H1 (cell line): ENCODE results near the gene RARRES2. TPM values are rescaled to one million over a fixed set of nuclear protein-coding genes. Genes with fewer than 3 reads are reported as not detected.

ENCODE experiments used
- CTCF ChIA-PET: fragments of 300-600 bp; sonication (Branson Sonifier 250); formaldehyde crosslinking; loops from one replicate; lab custom pipeline; 2021; ENCODE audit not compliant: partially characterized antibody; lab: Charles Lee
- POLR2A ChIA-PET: fragments of 300-600 bp; sonication (Branson Sonifier 250); formaldehyde crosslinking; loops from one replicate; lab custom pipeline; 2021; ENCODE audit warnings: inconsistent platforms; ENCODE audit not compliant: partially characterized antibody; lab: Charles Lee
- DNase-seq, 2 experiments: peaks; one replicate each; pipeline versions ENCODE4 v3.0.0 to v3.0.0-alpha.2; 2010 to 2022; ENCODE audit warnings: low spot score in 2 of 2, low read depth in 1 of 2, mixed read lengths in 1 of 2
- FAIRE-seq: peaks from 2 replicates; lab custom pipeline; 2011; peaks lifted over from hg19 to GRCh38; lab: Jason Lieb, UNC
- H2AFZ ChIP-seq: 2 replicates; pipeline ENCODE4 v1.8.1; 2012; ENCODE audit warnings: low read length, inconsistent platforms
- H2AK5ac ChIP-seq: 2 replicates; pipeline ENCODE4 v1.6.1; 2013; ENCODE audit warnings: low read depth, low read length
- H2BK120ac ChIP-seq: replicated peaks from 2 replicates; pipeline ENCODE3; 2013; ENCODE audit warnings: low read depth, low read length, inconsistent platforms
- H2BK12ac ChIP-seq: 2 replicates; pipeline ENCODE4 v1.6.1; 2013; ENCODE audit warnings: low read depth, low read length
- H2BK15ac ChIP-seq: 2 replicates; pipeline ENCODE4 v1.6.1; 2013; ENCODE audit warnings: low read length
- H2BK20ac ChIP-seq: 2 replicates; pipeline ENCODE4 v1.6.1; 2013; ENCODE audit warnings: low read length
- H2BK5ac ChIP-seq: 2 replicates; pipeline ENCODE4 v1.6.1; 2013; ENCODE audit warnings: low read depth, low read length
- H3K14ac ChIP-seq: 2 replicates; pipeline ENCODE4 v1.6.1; 2013; ENCODE audit warnings: inconsistent platforms; ENCODE audit not compliant: insufficient read length
- H3K18ac ChIP-seq: 2 replicates; pipeline ENCODE4 v1.6.1; 2013; ENCODE audit warnings: low read length; ENCODE audit errors: extremely low read depth
- H3K23ac ChIP-seq: 2 replicates; pipeline ENCODE4 v1.6.1; 2013; ENCODE audit warnings: inconsistent platforms; ENCODE audit not compliant: insufficient read length
- H3K23me2 ChIP-seq: 2 replicates; pipeline ENCODE4 v1.6.1; 2013; ENCODE audit warnings: low read depth, low read length
- H3K27ac ChIP-seq: 2 replicates; pipeline ENCODE4 v1.6.1; 2011; ENCODE audit warnings: low read depth, low read length, inconsistent platforms
- H3K27me3 ChIP-seq, 4 experiments: replicated peaks in 1 of 4; 1 replicate in 1 of 4; 2 replicates in 3 of 4; pipeline versions ENCODE4 v1.6.1 to v1.8.1; 2011 to 2013; ENCODE audit warnings: low read length in 3 of 4, mild to moderate bottlenecking in 3 of 4, inconsistent platforms in 2 of 4, mixed read lengths in 2 of 4, moderate library complexity in 1 of 4; ENCODE audit not compliant: control insufficient read depth in 3 of 4, insufficient read depth in 3 of 4; ENCODE audit errors: extremely low read depth in 1 of 4
- H3K36me3 ChIP-seq, 4 experiments: 2 replicates each; pipeline versions ENCODE4 v1.6.1 to v1.8.1; 2011 to 2013; ENCODE audit warnings: mild to moderate bottlenecking in 4 of 4, low read length in 3 of 4, moderate library complexity in 2 of 4, control low read depth in 1 of 4, inconsistent platforms in 1 of 4; ENCODE audit not compliant: insufficient read depth in 4 of 4, control insufficient read depth in 2 of 4
- H3K4ac ChIP-seq: replicated peaks from 2 replicates; pipeline ENCODE3; 2013; ENCODE audit warnings: low read length, low read depth, mixed read lengths, inconsistent platforms; ENCODE audit not compliant: insufficient read length
- H3K4me1 ChIP-seq, 4 experiments: replicated peaks in 1 of 4; 1 replicate in 1 of 4; 2 replicates in 3 of 4; pipeline versions ENCODE4 v1.6.1 to v1.8.1; 2011 to 2013; ENCODE audit warnings: low read length in 3 of 4, inconsistent platforms in 2 of 4, mixed read lengths in 1 of 4; ENCODE audit not compliant: insufficient read depth in 4 of 4, control insufficient read depth in 3 of 4
- H3K4me2 ChIP-seq, 2 experiments: 2 replicates each; pipeline versions ENCODE4 v1.6.1 to v1.8.1; 2011 to 2013; ENCODE audit warnings: low read depth in 2 of 2, low read length in 2 of 2, control low read depth in 1 of 2, inconsistent platforms in 1 of 2, mild to moderate bottlenecking in 1 of 2; ENCODE audit not compliant: insufficient read depth in 1 of 2
- H3K4me3 ChIP-seq, 4 experiments: fragments of 200-600, 300-600 bp in 1 of 4; sonication (generic), shearing (Covaris generic), sonication (Bioruptor Twin) in 1 of 4; 2 replicates each; pipeline versions ENCODE4 v1.5.1 to v1.8.1; 2011 to 2016; ENCODE audit warnings: low read length in 4 of 4, low read depth in 3 of 4, control low read depth in 2 of 4, inconsistent platforms in 2 of 4, mild to moderate bottlenecking in 2 of 4, mixed read lengths in 1 of 4, moderate library complexity in 1 of 4; ENCODE audit not compliant: insufficient read depth in 2 of 4; ENCODE audit errors: extremely low read depth in 1 of 4
- H3K56ac ChIP-seq: replicated peaks from 2 replicates; pipeline ENCODE3; 2013; ENCODE audit warnings: low read depth, mild to moderate bottlenecking, mixed read lengths, low read length, inconsistent platforms; ENCODE audit not compliant: insufficient read length
- H3K79me1 ChIP-seq: 2 replicates; pipeline ENCODE4 v1.6.1; 2013; ENCODE audit warnings: low read depth, low read length, control low read depth
- H3K79me2 ChIP-seq, 2 experiments: 2 replicates each; pipeline versions ENCODE4 v1.6.1 to v1.8.1; 2012 to 2013; ENCODE audit warnings: low read length in 2 of 2, mild to moderate bottlenecking in 2 of 2, inconsistent platforms in 1 of 2; ENCODE audit not compliant: insufficient read depth in 2 of 2, control insufficient read depth in 1 of 2
- H3K9ac ChIP-seq, 4 experiments: replicated peaks in 1 of 4; 1 replicate in 1 of 4; 2 replicates in 3 of 4; pipeline versions ENCODE4 v1.6.1 to v1.8.1; 2011 to 2013; ENCODE audit warnings: low read depth in 3 of 4, low read length in 3 of 4, control low read depth in 2 of 4, mild to moderate bottlenecking in 2 of 4, moderate library complexity in 2 of 4, inconsistent platforms in 1 of 4; ENCODE audit errors: extremely low read depth in 1 of 4
- H3K9me3 ChIP-seq, 2 experiments: 2 replicates each; pipeline versions ENCODE4 v1.6.1 to v1.8.1; 2012 to 2013; ENCODE audit warnings: mild to moderate bottlenecking in 2 of 2, moderate library complexity in 2 of 2, control low read depth in 1 of 2, inconsistent platforms in 1 of 2, low read depth in 1 of 2, low read length in 1 of 2, mixed read lengths in 1 of 2; ENCODE audit not compliant: insufficient read depth in 2 of 2
- H4K20me1 ChIP-seq, 2 experiments: replicated peaks in 1 of 2; 2 replicates each; pipeline versions ENCODE3 to v1.8.1; 2011 to 2013; ENCODE audit warnings: inconsistent platforms in 2 of 2, low read length in 2 of 2, mild to moderate bottlenecking in 1 of 2; ENCODE audit not compliant: insufficient read depth in 2 of 2, control insufficient read depth in 1 of 2
- H4K5ac ChIP-seq: 2 replicates; pipeline ENCODE4 v1.6.1; 2013; ENCODE audit warnings: low read length, low read depth, mixed read lengths, inconsistent platforms; ENCODE audit not compliant: insufficient read length
- H4K8ac ChIP-seq: 2 replicates; pipeline ENCODE4 v1.8.0; 2013; ENCODE audit warnings: mild to moderate bottlenecking, moderate library complexity, low read length, inconsistent platforms; ENCODE audit not compliant: insufficient read depth; ENCODE audit errors: extremely low read depth
- H4K91ac ChIP-seq: replicated peaks from 2 replicates; pipeline ENCODE3; 2013; ENCODE audit warnings: low read length, mixed read lengths, inconsistent platforms; ENCODE audit not compliant: insufficient read length
- WGBS, 2 experiments: shearing (Covaris generic) in 1 of 2; methylation state at CpG; one replicate each; pipeline versions ENCODE4 v1.1.6 to v1.1.7; 2013 to 2015; ENCODE audit warnings: low lambda C conversion rate in 2 of 2, mixed read lengths in 2 of 2, inconsistent platforms in 1 of 2, low coverage in 1 of 2, missing lambda C conversion rate in 1 of 2; ENCODE audit not compliant: insufficient replicate concordance in 2 of 2, insufficient coverage in 1 of 2, insufficient read length in 1 of 2; ENCODE audit errors: extremely low coverage in 1 of 2, missing lambda C conversion rate in 1 of 2; 5-methylcytosine and 5-hydroxymethylcytosine counted together
- polyA plus RNA-seq, 7 experiments: library from polyadenylated mRNA; depleted of rRNA in 3 of 7; stranded (reverse) in 5 of 7; unstranded in 2 of 7; fragments of >200 nt in 5 of 7; fragments of 200-250 nt in 2 of 7; gene quantifications; 1 replicate in 5 of 7; 2 replicates in 1 of 7; 4 replicates in 1 of 7; pipeline versions ENCODE4 v1.2.1 to v1.2.3, GENCODE V29; 2011 to 2013; ENCODE audit warnings: missing spikeins in 2 of 7, mixed read lengths in 2 of 7
- total RNA-seq: library from RNA; stranded (reverse); fragmentation: NEBNext Ultra II Directional; extraction: Animal tissue kit (Norgen Biotek cat#: 25700); gene quantifications from 2 replicates; pipeline ENCODE4 v1.2.1, GENCODE V29; 2021

RARRES2 gene
- total and polyA plus RNA-seq, 2 of the 8 experiments (the other 6 are each of a cell fraction or from before 2014, with no cell fraction given), result 254 to 441 TPM

GRCh38 chr7:150326657-150327268, 14.7 kb downstream of the RARRES2 start:
- Histone ChIP-seq H2BK15ac (peak overlapping the region; percentile 88; the same call in 1 of the 2 replicates), H3K4me3 (no peak overlapping the region), H3K18ac (no peak overlapping the region), H3K23me2 (0 out of 2 replicates have a peak, but pooled peaks cover 1% of the 10 kb centered on the region), H3K4me2 (no peak overlapping the region), H4K8ac (no peak overlapping the region), H3K79me1 (peaks cover 2% of the 10 kb centered on the region; the same call in 1 of the 2 replicates), H2BK5ac (no peak overlapping the region), H3K9ac (no peak overlapping the region), H3K27me3 (peaks cover 0 to 2% (median 0%) of the 10 kb centered on the region in 4 experiments; a peak in 3 of 7 replicates), H4K5ac (no peak overlapping the region), H4K20me1 (no peaks in the 10 kb centered on the region), H2AFZ (no peak overlapping the region), H2BK12ac (no peak overlapping the region), H3K23ac (no peak overlapping the region), H3K14ac (no peak overlapping the region), H3K4me1 (peaks cover 13 to 31% (median 26%) of the 10 kb centered on the region in 4 experiments), H3K36me3 (peaks cover 3 to 12% (median 8%) of the 10 kb centered on the region in 4 experiments; a peak in 6 of 8 replicates), H2BK120ac (no peak overlapping the region), H3K56ac (no peak overlapping the region), H2AK5ac (no peak overlapping the region), H3K79me2 (peaks cover 0 to 20% of the 10 kb centered on the region in 2 experiments; a peak in 1 of 4 replicates), H3K4ac (no peak overlapping the region), H2BK20ac (no peak overlapping the region), H3K9me3 (no peaks in the 10 kb centered on the region), H4K91ac (no peak overlapping the region), H3K27ac (no peak overlapping the region)
- ChIA-PET CTCF (interaction anchor here (0.6 to 1.9 kb wide), 8 partner anchors 9 to 76 kb away, joined by 3 to 8 read pairs (median 4); no protein-coding TSS in a partner anchor), POLR2A (interaction anchor here (1.4 to 2.8 kb wide), 2 partner anchors 9 to 75 kb away, joined by 4 to 12 read pairs; no protein-coding TSS in a partner anchor)
- WGBS, 2 experiments, result 94% methylated on average over 4 of the region's 4 CpGs; no CpG with 5 or more reads in 1 of the 2 experiments
- no peak for DNase-seq
- no peak for FAIRE-seq
